Measurements from ENCODE around the gene FAM13C.
A peak's percentile ranks its signal among the peaks of the same experiment; 100 is the strongest.

The FAM13C gene

GRCh38 chr10:59388671-59388976, 26.3 kb upstream of the FAM13C start:
- ATAC-seq: no peak; the same call in 2 of the 3 replicates
- TF ChIP-seq TOX (CRISPR knock-in tag; IDR thresholded peaks at IDR 0.05; ENCODE audit: borderline replicate concordance) (no peak), CSDC2 (CRISPR knock-in tag; IDR thresholded peaks at IDR 0.05) (no peak), ARNTL (CRISPR knock-in tag; IDR thresholded peaks at IDR 0.05; ENCODE audit: borderline replicate concordance, low read depth) (no peak), ZFP30 (CRISPR knock-in tag; IDR thresholded peaks at IDR 0.05) (no peak), ESRRG (CRISPR knock-in tag; IDR thresholded peaks at IDR 0.05) (no peak), RARB (CRISPR knock-in tag; IDR thresholded peaks at IDR 0.05) (no peak), ZNF565 (CRISPR knock-in tag; conservative IDR thresholded peaks at IDR 0.05; ENCODE audit: low read depth) (no peak), OSR1 (CRISPR knock-in tag; IDR thresholded peaks at IDR 0.05) (no peak), CREB5 (CRISPR knock-in tag; IDR thresholded peaks at IDR 0.05; ENCODE audit: low read depth) (no peak), GLIS3 (CRISPR knock-in tag; IDR thresholded peaks at IDR 0.05) (no peak), BACH2 (CRISPR knock-in tag; IDR thresholded peaks at IDR 0.05; ENCODE audit: borderline replicate concordance) (no peak), ZC3H10 (CRISPR knock-in tag; IDR thresholded peaks at IDR 0.05) (no peak), SNAI2 (CRISPR knock-in tag; IDR thresholded peaks at IDR 0.05) (no peak), ISL1 (CRISPR knock-in tag; IDR thresholded peaks at IDR 0.05) (no peak), ZNF8 (CRISPR knock-in tag; IDR thresholded peaks at IDR 0.05) (no peak)
- TF ChIP-seq, protein P1, sequence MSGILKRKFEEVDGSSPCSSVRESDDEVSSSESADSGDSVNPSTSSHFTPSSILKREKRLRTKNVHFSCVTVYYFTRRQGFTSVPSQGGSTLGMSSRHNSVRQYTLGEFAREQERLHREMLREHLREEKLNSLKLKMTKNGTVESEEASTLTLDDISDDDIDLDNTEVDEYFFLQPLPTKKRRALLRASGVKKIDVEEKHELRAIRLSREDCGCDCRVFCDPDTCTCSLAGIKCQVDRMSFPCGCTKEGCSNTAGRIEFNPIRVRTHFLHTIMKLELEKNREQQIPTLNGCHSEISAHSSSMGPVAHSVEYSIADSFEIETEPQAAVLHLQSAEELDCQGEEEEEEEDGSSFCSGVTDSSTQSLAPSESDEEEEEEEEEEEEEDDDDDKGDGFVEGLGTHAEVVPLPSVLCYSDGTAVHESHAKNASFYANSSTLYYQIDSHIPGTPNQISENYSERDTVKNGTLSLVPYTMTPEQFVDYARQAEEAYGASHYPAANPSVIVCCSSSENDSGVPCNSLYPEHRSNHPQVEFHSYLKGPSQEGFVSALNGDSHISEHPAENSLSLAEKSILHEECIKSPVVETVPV (CRISPR knock-in tag; IDR thresholded peaks at IDR 0.05): no peak

DNA sequence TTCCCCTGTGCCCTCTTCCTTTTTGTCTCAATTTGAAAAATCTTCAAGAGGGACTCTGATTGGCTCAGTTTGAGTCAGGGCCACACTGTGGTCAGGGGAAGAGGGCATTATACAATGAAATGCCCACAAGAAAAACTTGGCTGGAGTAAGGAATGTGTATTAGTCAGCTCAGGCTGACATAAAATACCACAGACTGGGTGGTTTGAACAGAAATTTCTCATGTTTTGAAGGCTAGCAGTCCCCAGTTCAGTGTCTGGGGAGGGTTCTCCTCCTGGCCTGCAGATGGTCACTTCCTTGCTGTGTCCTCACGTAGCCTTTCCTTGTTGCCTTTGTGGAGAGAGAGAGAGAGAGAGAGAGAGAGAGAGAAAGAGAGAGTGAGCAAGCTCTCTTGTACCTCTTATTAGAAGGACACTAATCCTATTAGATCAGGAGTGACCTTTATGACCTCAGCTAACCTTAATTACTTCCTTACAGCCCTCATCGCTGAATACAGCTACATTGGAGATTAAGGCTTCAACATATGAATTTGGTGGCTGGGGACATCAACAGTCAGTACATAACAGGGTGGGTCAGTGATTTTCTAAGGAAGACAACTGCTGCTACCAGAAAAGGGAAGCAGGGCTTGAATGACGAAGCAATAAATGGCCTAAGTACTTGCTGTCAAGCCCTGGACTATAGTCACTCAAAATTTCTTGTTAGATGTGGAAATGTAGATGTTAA, 25.8 kb upstream of the FAM13C start:
- no peak for TF ChIP-seq ESRRG (CRISPR knock-in tag; IDR thresholded peaks at IDR 0.05)
- TF ChIP-seq CSDC2 (CRISPR knock-in tag; IDR thresholded peaks at IDR 0.05): 0 out of 2 replicates have a peak, but pooled peaks have one; percentile 18
- peak; percentile 96 for ATAC-seq

GRCh38 chr10:59384761-59385160, 22.4 kb upstream of the FAM13C start:
- TF ChIP-seq, protein P1 (CRISPR knock-in tag; IDR thresholded peaks at IDR 0.05): no peak
- TF ChIP-seq ARNTL (CRISPR knock-in tag; IDR thresholded peaks at IDR 0.05; ENCODE audit: borderline replicate concordance, low read depth) (no peak), PPARA (CRISPR knock-in tag; IDR thresholded peaks at IDR 0.05; ENCODE audit: borderline replicate concordance) (no peak), CSDC2 (CRISPR knock-in tag; IDR thresholded peaks at IDR 0.05) (no peak), TSHZ2 (CRISPR knock-in tag; IDR thresholded peaks at IDR 0.05) (no peak)
- ATAC-seq: no peak

- ATAC-seq: no peak
- TF ChIP-seq OSR1 (CRISPR knock-in tag; IDR thresholded peaks at IDR 0.05) (no peak), SNAI2 (CRISPR knock-in tag; IDR thresholded peaks at IDR 0.05) (no peak), ZFP3 (CRISPR knock-in tag; IDR thresholded peaks at IDR 0.05) (no peak), CSDC2 (CRISPR knock-in tag; IDR thresholded peaks at IDR 0.05) (no peak), ZC3H10 (CRISPR knock-in tag; IDR thresholded peaks at IDR 0.05) (no peak), PPARA (CRISPR knock-in tag; IDR thresholded peaks at IDR 0.05; ENCODE audit: borderline replicate concordance) (no peak), ESRRG (CRISPR knock-in tag; IDR thresholded peaks at IDR 0.05) (no peak), ZFP30 (CRISPR knock-in tag; IDR thresholded peaks at IDR 0.05) (no peak), ZNF70 (CRISPR knock-in tag; IDR thresholded peaks at IDR 0.05) (no peak), BACH2 (CRISPR knock-in tag; IDR thresholded peaks at IDR 0.05; ENCODE audit: borderline replicate concordance) (no peak), TCF4 (CRISPR knock-in tag; IDR thresholded peaks at IDR 0.05; ENCODE audit: borderline replicate concordance) (no peak), CREB5 (CRISPR knock-in tag; IDR thresholded peaks at IDR 0.05; ENCODE audit: low read depth) (no peak), TOX (CRISPR knock-in tag; IDR thresholded peaks at IDR 0.05; ENCODE audit: borderline replicate concordance) (no peak)
- TF ChIP-seq, protein P2, sequence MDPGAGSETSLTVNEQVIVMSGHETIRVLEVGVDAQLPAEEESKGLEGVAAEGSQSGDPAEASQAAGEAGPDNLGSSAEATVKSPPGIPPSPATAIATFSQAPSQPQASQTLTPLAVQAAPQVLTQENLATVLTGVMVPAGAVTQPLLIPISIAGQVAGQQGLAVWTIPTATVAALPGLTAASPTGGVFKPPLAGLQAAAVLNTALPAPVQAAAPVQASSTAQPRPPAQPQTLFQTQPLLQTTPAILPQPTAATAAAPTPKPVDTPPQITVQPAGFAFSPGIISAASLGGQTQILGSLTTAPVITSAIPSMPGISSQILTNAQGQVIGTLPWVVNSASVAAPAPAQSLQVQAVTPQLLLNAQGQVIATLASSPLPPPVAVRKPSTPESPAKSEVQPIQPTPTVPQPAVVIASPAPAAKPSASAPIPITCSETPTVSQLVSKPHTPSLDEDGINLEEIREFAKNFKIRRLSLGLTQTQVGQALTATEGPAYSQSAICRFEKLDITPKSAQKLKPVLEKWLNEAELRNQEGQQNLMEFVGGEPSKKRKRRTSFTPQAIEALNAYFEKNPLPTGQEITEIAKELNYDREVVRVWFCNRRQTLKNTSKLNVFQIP (CRISPR knock-in tag; IDR thresholded peaks at IDR 0.05; ENCODE audit: borderline replicate concordance, low read depth): no peak
- TF ChIP-seq, protein P1 (CRISPR knock-in tag; IDR thresholded peaks at IDR 0.05): no peak
These were observed 21.6 kb upstream of the FAM13C start for GRCh38 chr10:59383908-59384307.
